Heart right ventricle (tissue), 16 donors: ENCODE measurements around the gene GRM1. TPM values are rescaled to one million over a fixed set of nuclear protein-coding genes. Genes with fewer than 3 reads are reported as not detected.

Experiments
- ATAC-seq, 8 donors: fragments of 200-7000 bp; cut with Tn5 transposase; one replicate each; pipeline ENCODE4 v1.9.1; 2020; ENCODE audit warnings: mild to moderate bottlenecking in 8 of 8, moderate library complexity in 8 of 8, moderate number of reproducible peaks in 1 of 8
- DNase-seq, 2 donors: peaks; one replicate each; pipeline ENCODE4 v3.0.0-alpha.2; 2020
- H3K27ac ChIP-seq, 10 donors: fragments of 200-600 bp; sonication (generic) in 2 of 10; one replicate each; pipeline versions ENCODE4 v1.5.0 to v1.8.0; 2020 to 2022; ENCODE audit warnings: mild to moderate bottlenecking in 3 of 10
- H3K27me3 ChIP-seq, 7 donors: fragments of 200-600 bp; one replicate each; pipeline ENCODE4 v1.8.0; 2021 to 2022; ENCODE audit warnings: mild to moderate bottlenecking in 2 of 7
- H3K36me3 ChIP-seq, 9 donors: fragments of 200-600 bp; sonication (generic) in 1 of 9; one replicate each; pipeline versions ENCODE4 v1.5.0 to v1.8.0; 2020 to 2022; ENCODE audit warnings: mild to moderate bottlenecking in 2 of 9
- H3K4me1 ChIP-seq, 9 donors: fragments of 200-600 bp; sonication (generic) in 1 of 9; one replicate each; pipeline versions ENCODE4 v1.5.0 to v1.8.0; 2020 to 2022; ENCODE audit warnings: mild to moderate bottlenecking in 4 of 9
- H3K4me3 ChIP-seq, 10 donors: fragments of 200-600 bp; sonication (generic) in 2 of 10; one replicate each; pipeline versions ENCODE4 v1.5.0 to v1.8.0; 2020 to 2022; ENCODE audit warnings: mild to moderate bottlenecking in 7 of 10, moderate library complexity in 2 of 10
- H3K9me3 ChIP-seq, 11 donors: fragments of 200-600 bp in 10 of 11; sonication (generic) in 2 of 11; one replicate each; pipeline versions ENCODE4 v1.5.0 to v1.8.0; 2013 to 2022; ENCODE audit warnings: mild to moderate bottlenecking in 2 of 11, control low read depth in 1 of 11, moderate library complexity in 1 of 11
- WGBS, 2 donors: extraction: QIAGEN DNeasy Blood & Tissue Kit; methylation state at CpG; one replicate each; pipeline ENCODE4 v1.1.7; 2013; ENCODE audit warnings: inconsistent platforms in 1 of 2; 5-methylcytosine and 5-hydroxymethylcytosine counted together
- intact Hi-C, 10 donors: fragments of 100-400 bp; cut with DNase I; formaldehyde crosslinking; loops; one replicate each; pipeline versions ENCODE4 v1.11.1 to v1.14.2; 2022
- polyA plus RNA-seq, 2 donors: library from polyadenylated mRNA; stranded (reverse); fragments of 200-250 nt; gene quantifications; one replicate each; pipeline ENCODE4 v1.2.3, GENCODE V29; 2013
- total RNA-seq, 10 donors: library from RNA; stranded (reverse); fragmentation: NEBNext Ultra II Directional in 3 of 10; extraction: Animal tissue kit (Norgen Biotek cat#: 25700) in 3 of 10; gene quantifications; one replicate each; pipeline versions ENCODE4 v1.2.1 to v1.2.4, GENCODE V29; 2021 to 2023
- TF ChIP-seq, protein P1 (sequence below), 9 donors: fragments of 200-600 bp; sonication (generic) in 2 of 9; IDR thresholded peaks; one replicate each; pipeline versions ENCODE4 v1.5.0 to v1.8.0; 2021 to 2022; ENCODE audit warnings: antibody characterized with exemption in 9 of 9, mild to moderate bottlenecking in 5 of 9, moderate library complexity in 1 of 9
- donor health status: Arrhythmogenic right ventricular cardiomyopathy.
- donor health status: ischemic (EF 13 %, LVEDD 7.1; RV severe dilation, severe dysfunction).
- donor health status: healthy with polysubstance abuse.
- donor health status: DM: no; HTN: yes; CAD: no.
- donor health status: DM: no; HTN: no; CAD: no.
- donor health status: ischemic (EF 25% LVEDD 6.9; RV normal size, moderate dysfunction).
- donor health status: ischemic (EF 25% LVEDD 5.7; RV mildly dilated, moderate dysfunction).
- donor health status: healthy.
- donor health status: DM: yes; HTN: yes; CAD: no.
- donor health status: Ischemic cardiomyopathy.
- donor health status: ischemic (EF 35%, LVEDD 5.7; RV mildly dilated, moderate dysfunction).
- donor health status: nonischemic (EF 11% LVEDD 7.7; RV severe dilation, severe dysfunction).
- donor health status: DM: yes; HTN: yes; CAD: no.
- donor health status: PGD.
- donor health status: ischemic (EF 29% LVEDD 5.4; RV normal size, mild dysfunction).
- donor health status: nonischemic (EF 23%, LVEDD 6.1; RV moderate dilation, normal function).

GRM1 gene
- total and polyA plus RNA-seq, 12 donors = 0.26 to 8.3 (median 4.6) TPM

DNA sequence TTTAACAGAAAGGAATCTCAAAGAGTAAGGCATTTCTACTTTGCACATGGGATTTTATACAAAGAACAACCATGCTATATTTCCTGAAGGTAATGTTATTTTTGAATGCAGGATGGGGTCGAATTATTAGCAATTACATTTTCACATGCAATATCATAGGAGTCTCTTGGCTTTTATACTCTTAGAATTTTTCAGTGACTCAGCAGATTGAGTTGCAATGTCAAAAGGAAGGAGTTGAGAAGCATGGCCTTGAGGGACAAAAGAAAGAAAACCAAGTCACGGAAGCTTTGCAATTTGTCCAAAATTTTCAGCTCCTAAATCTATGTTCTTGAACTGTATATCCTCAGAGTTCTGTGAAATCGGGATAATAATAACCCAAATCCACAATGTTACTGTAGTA is 181.1 kb downstream of the GRM1 start:
- DNase-seq (no peak), ATAC-seq (no peak)
- Histone ChIP-seq H3K4me3 (no peak overlapping the region), H3K4me1 (no peaks in the 10 kb centered on the region), H3K27me3 (no peaks in the 10 kb centered on the region), H3K36me3 (no peaks in the 10 kb centered on the region), H3K9me3 (no peaks in the 10 kb centered on the region), H3K27ac (no peak overlapping the region)
- intact Hi-C loops = no loop called here
- WGBS, 2 donors = 82 to 89% methylated on average over 3 of the region's 3 CpGs
- TF ChIP-seq, protein P1, sequence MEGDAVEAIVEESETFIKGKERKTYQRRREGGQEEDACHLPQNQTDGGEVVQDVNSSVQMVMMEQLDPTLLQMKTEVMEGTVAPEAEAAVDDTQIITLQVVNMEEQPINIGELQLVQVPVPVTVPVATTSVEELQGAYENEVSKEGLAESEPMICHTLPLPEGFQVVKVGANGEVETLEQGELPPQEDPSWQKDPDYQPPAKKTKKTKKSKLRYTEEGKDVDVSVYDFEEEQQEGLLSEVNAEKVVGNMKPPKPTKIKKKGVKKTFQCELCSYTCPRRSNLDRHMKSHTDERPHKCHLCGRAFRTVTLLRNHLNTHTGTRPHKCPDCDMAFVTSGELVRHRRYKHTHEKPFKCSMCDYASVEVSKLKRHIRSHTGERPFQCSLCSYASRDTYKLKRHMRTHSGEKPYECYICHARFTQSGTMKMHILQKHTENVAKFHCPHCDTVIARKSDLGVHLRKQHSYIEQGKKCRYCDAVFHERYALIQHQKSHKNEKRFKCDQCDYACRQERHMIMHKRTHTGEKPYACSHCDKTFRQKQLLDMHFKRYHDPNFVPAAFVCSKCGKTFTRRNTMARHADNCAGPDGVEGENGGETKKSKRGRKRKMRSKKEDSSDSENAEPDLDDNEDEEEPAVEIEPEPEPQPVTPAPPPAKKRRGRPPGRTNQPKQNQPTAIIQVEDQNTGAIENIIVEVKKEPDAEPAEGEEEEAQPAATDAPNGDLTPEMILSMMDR (IDR thresholded peaks at IDR 0.05) = no peak

DNA sequence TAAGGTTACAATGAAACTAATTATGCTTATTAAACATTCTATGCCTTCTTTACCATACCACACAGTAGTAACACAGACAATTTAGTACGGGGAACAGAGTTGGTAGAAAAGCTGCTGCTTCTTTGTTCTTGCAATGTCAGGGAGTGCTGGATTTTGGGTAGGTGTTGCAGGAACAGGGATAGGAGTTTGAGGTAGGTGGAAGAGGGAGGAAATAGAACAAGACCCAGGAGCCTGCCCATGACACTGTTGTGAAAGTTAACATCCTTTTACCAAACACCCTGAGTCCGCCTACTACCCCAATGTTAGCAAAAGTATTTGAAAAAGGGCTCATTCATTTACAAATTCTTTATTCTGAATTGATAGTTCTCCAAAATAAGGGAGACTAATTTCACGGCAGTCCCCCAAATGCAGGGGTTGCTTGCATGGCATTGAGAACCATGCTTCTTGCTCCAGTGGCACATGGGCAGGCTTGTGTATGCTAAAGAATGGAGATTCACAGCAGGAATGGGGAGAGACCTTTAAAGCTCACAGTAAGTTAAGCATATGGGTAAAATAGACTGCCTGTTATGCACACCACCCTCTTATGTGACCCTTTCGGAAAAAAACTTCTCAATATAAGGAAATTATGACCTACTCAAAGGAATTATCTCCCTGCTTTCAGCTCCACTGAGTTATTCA is 181.7 kb downstream of the GRM1 start:
- 88 to 91% methylated on average over 4 of the region's 4 CpGs for WGBS, 2 donors
- no peak for DNase-seq
- H3K27me3 ChIP-seq = no peaks in the 10 kb centered on the region
- H3K4me1 ChIP-seq = no peaks in the 10 kb centered on the region
- H3K4me3 ChIP-seq = no peak overlapping the region
- H3K27ac ChIP-seq = no peak overlapping the region
- intact Hi-C loops = no loop called here
- no peak for ATAC-seq
- no peaks in the 10 kb centered on the region for H3K9me3 ChIP-seq
- H3K36me3 ChIP-seq = no peaks in the 10 kb centered on the region
- TF ChIP-seq, protein P1 (IDR thresholded peaks at IDR 0.05) = no peak

DNA sequence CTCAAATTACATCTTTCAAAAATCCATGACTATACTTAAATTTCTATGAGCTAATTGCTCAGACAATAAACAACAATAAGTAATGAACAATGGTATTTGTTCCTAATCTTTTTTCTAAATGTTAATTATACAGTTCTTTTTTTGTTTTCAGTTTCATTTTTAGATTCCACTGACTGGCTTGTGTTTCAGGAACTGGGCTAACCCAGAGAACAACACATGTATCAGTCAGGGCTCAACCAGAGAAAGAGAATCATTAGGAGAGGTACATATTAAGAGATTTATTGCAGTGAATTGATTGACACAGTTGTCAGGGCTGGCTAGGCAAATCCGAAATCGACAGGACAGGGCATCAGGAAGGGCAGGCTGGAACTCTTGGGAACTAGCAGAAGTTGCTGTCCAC is 182.8 kb downstream of the GRM1 start:
- DNase-seq = no peak
- no peaks in the 10 kb centered on the region for H3K36me3 ChIP-seq
- H3K4me1 ChIP-seq = no peaks in the 10 kb centered on the region
- H3K9me3 ChIP-seq = no peaks in the 10 kb centered on the region
- TF ChIP-seq, protein P1 (IDR thresholded peaks at IDR 0.05) = no peak
- H3K4me3 ChIP-seq = no peak overlapping the region
- WGBS, 2 donors = 83 to 84% methylated on average over 2 of the region's 2 CpGs
- H3K27ac ChIP-seq = no peak overlapping the region
- no peak for ATAC-seq
- H3K27me3 ChIP-seq = no peaks in the 10 kb centered on the region
- intact Hi-C loops = no loop called here

DNA sequence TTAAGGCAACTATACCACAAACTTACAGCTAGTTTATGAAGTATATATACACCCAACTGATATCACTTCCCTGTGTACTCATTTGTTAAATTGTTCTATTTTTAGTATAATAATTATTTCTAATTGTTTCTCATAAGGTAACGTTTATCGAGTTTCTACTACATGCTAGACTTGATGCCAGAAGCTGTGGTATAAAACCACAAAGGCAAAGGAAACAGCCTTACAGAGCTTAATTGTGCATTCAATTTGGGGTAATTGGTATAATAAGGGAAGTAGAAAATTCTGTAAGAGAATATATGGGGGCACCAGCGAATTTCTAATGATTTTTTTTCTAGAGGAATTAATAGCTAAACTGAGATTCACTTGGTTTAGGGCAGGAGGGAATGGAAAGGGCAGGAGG is 183.9 kb downstream of the GRM1 start:
- TF ChIP-seq, protein P1 (IDR thresholded peaks at IDR 0.05) = no peak
- no peaks in the 10 kb centered on the region for H3K36me3 ChIP-seq
- no peaks in the 10 kb centered on the region for H3K4me1 ChIP-seq
- H3K9me3 ChIP-seq = no peaks in the 10 kb centered on the region
- no peaks in the 10 kb centered on the region for H3K27me3 ChIP-seq
- no peak overlapping the region for H3K4me3 ChIP-seq
- no peak for DNase-seq
- H3K27ac ChIP-seq = no peak overlapping the region
- intact Hi-C loops = no loop called here
- 70 to 71% methylated on average over 3 of the region's 3 CpGs for WGBS, 2 donors
- ATAC-seq = no peak
